HG03097 (cell line): Measurements from ENCODE around the gene EXOC6B.

ENCODE experiments used
- ATAC-seq: cut with Tn5 transposase; IDR thresholded peaks from one replicate; pipeline ENCODE4 v1.9.1; 2021; ENCODE audit not compliant: unreplicated experiment, low FRiP score

EXOC6B gene

DNA sequence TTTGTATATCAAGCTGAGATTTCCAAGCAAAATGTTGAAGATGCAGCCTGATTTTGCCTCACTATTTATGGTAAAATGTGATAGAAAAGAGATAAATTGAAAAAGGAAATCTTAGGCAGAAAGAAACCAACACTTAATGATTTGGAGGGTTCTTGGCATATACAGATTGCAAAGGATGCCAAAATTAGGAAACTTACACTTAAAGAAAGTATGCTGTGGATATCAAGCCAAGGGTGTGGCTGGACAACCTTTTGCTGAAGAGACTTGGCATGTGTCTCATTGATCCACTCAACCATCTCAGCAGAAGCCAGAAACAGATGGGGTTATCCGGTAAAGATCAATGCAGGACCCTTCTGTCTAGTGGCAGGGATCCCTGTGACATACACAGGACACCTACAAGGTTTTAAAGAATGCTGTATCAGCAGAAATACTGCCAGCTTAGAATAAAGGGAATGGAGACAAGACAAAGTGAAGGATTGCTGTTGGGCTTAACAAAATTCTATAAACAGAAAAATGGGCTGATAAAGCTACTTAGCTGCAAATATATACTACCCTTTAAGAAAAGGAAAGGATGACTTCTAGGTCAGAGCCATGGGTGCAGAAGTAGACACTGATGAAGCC, 570.9 kb downstream of the EXOC6B start:
- ATAC-seq, result no peak

DNA sequence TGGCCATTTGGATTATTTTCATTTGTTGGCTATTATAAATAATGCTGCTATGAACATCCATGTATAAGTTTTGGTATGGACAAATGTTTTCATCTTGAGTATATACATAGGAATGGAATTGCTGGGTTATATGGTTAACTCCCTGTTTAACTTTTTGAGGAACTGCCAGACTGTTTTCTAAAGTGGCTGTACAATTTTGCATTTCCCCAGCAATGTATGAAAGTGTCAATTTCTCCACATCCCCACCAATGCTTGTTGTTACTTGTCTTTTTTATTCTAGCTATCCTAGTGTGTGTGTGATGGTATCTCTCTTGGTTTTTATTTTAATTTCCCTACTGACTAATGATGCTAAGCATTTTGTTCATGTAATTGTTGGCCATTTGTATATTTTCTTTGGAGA, 587.5 kb downstream of the EXOC6B start:
- no peak for ATAC-seq

DNA sequence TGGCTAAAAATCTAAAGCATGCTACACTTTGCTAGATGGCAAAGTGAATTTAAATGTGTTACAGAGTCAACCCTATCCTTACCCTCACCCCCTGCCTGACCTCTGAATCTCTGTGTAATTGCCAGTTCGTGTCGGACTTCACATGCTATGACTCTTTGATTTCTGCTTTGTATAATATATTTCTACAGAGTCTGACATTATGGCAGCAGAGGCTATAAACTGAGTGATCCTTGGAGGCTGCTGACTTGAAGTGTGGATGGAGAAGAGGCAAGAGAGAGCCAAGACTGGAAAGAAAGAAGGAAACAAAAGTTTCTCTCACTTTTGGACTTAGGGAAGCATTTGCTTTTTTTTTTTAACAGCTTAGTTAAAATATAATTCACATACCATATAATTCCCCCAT, 588.3 kb downstream of the EXOC6B start:
- ATAC-seq, result no peak

DNA sequence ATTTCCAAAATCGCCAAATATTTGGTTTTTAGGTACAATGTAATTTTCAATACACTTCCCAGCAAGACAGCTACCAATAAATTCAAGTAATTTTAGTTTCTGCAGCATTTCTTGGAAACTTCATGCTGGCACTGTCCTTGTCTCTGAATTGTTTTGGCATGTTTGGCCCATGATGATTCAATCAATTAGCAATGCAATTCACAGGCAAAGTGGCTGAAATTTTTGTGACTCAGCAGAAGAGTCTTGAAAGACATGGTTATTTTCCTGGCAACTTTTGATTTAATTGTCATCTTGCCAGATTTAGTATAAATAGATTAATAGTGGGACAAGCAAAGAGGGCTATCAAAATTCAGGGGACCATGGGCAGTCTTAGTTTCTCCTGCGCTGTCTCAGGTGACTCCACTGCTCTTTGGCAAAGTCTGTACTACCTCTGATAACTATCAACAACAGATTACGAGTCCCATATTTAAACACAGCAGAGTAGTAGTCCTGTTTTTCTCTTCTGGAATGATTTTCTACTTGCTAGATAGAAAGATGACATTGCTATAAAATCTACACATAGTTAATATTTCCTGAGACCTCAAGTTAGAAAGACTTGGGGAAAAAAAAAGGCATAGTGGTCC, 589.3 kb downstream of the EXOC6B start:
- ATAC-seq, result no peak

DNA sequence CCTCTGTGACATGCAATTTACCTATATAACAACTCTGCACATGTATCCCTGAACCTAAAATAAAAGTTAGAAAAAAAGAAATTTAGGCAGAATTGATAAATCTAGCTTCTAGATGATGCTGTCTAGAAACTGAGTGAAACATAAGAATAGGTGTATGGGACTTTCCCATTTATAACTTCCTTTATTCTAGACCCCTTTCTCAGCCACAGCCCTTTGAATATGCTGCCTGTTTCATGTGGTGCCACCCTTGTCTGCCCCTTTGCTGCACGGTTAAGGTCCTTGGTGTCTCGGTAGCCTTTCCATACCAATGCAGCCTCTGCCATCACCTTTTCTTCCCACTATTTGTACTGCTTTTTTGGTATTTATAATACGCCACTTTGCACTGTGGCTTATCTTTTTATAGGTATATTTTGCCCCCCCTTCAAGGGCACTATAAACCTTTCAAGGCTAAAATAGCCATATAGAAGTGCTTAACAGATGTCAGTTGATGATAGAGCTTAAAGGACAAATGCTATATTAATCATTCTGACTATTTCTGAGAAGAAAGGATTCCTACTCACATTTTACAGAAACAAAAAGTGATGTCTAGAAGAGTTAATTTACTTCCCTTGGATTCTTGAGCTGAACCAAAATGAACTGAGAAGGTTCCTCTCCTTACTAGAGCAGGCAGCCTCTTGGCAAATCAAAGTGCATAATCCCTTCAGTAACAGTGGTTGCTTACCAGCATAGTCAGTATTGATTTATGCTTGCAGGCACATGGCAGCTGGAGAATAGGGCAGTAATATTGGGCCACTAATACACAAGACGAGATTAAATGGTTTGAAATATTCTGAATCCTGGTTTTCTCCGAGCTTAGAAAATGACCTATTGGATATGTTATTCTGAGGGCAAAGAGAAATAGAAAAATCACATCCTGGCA, 590.1 kb downstream of the EXOC6B start:
- no peak for ATAC-seq

GRCh38 chr2:72233211-72233610, 592.6 kb downstream of the EXOC6B start:
- ATAC-seq, result no peak

DNA sequence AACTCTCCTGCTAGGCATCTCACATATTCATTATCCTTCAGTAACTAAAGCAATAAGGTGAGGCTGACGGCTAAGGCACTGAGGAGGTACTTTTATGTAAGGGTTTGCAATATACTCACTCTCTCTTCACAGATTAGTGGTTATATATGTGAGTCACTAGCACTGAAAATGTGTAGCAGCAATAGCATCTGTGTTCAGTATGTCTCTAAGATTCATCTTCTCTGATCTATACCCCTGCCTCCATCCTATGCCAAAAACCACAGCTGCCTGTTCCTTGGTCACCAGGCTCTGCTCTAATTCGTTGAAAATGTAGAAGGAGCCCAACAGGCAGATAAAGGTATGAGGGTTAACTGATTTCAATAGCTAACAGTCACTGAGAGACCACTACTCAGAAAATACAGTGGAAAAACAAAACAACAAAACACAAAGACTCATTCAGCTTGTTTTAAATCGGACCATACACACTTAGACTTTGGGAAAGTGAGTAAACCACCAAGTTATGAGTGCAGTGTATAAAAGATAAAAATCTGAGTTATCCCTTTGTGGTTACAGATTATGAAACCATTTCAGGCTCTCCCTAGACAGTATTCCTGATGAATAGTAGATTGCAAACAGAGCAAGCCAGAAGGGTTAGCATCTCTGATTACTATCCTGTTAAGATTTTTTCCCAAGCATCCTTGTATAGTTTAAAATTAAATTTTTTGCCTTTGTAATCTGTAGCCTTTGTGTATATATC, 602.8 kb downstream of the EXOC6B start:
- ATAC-seq, result no peak

GRCh38 chr2:72220170-72220569, 605.7 kb downstream of the EXOC6B start:
- no peak for ATAC-seq

DNA sequence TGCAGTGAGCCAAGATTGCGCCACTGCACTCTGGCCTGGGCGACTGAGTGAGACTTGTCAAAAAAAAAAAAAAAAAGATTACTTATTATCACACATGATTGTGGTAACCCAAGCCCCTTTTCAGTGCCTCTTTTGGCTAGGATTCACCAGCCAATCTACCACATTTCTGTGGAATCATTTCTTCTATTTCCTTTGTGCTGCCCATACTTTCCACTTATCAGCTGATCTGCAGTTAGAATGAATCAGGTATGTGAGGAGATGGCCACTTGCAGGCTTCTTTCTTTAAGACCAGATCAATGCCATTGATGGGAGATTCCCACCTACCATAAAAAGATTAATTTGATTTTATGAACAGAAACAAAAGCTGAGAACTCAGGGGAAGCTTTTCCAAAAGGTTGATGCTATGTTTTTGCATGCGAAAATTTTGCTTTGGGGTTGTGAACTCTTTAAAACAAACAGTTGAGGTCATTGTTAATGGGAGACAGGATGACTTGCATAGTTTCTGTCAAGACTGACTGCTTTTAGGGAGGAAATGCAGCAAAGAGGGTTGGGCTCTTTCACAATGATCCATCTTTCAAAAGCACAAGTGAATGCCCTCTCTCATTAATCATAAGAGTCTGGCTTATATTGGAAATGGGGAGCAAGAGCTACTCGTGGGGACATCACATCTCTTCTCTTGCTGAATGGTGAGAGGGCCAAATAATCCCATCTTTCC, 611.2 kb downstream of the EXOC6B start:
- no peak for ATAC-seq

DNA sequence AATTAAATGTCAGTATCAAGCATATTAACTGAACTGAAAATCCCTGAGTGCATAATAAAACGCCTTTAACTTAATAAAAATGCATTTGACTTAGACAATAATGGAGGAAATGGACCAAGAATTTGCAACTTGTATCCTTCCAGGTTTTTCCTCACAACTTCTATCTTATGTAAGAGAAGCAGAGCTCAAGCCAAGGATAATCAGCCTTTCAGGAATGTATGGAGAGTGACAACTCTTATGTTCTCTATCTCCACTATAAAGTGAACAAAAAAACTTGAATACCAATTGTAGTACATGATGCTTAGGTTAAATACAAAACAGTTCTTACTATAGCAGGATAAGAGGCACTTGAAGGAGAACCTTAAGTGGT, 613.4 kb downstream of the EXOC6B start:
- no peak for ATAC-seq

GRCh38 chr2:72211777-72212485, 613.9 kb downstream of the EXOC6B start:
- ATAC-seq, result no peak

DNA sequence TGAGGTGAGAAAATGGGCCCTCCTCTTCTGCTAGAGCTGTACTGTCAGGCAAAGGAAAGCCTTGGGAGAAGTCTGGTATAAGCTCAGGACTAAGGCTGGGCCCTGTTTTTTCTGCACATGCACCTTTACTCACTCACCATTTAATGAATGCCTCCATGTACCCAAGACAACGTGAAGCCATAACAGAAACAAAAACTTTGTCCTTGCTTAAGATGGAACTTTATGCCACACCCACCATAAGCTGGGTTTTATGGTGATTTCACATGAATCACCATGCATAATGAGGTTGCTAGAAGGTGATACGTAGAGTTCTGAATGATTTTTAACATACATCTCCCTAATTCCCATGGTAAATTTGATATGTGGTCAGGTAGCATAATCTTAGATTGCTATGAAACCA, 614.5 kb downstream of the EXOC6B start:
- no peak for ATAC-seq

DNA sequence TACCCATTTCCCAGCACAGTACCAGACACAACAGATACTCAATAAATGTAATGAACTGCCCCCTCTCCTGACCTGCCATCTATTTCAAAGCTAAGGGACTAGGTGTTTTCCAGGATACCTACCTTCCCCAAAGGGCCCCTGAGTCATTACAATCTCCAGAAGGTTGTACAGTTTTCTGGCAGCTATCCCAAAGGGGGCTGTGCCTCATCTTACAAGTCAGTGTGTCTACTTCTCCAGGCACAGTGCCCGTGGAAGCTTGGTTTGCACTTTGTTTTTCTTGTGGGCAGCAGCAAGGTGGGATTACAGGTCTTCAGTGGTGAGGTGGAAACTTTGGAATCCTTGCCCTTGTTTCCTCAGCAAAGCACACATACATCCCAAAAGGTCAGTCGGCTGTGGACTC, 615.4 kb downstream of the EXOC6B start:
- no peak for ATAC-seq

DNA sequence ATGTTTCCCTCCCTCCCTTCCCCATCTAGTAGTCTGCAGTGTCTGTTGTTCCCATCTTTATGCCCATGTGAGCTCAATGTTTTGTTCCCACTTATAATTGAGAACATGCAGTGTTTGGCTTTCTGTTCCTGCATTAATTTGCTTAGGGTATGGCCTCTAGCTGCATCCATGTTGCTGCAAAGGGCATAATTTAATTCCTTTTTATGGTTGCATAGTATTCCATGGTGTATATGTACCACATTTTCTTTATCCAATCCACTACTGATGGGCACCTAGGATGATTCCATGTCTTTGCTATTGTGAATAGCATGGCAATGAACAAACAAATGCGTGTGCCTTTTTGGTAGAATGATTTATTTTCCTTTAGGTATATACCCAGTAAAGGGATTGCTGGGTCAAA, 617.6 kb downstream of the EXOC6B start:
- ATAC-seq, result no peak

GRCh38 chr2:72207334-72207733, 618.5 kb downstream of the EXOC6B start:
- ATAC-seq, result no peak

- no peak for ATAC-seq
Measured at GRCh38 chr2:72205504-72205881, 620.3 kb downstream of the EXOC6B start.

DNA sequence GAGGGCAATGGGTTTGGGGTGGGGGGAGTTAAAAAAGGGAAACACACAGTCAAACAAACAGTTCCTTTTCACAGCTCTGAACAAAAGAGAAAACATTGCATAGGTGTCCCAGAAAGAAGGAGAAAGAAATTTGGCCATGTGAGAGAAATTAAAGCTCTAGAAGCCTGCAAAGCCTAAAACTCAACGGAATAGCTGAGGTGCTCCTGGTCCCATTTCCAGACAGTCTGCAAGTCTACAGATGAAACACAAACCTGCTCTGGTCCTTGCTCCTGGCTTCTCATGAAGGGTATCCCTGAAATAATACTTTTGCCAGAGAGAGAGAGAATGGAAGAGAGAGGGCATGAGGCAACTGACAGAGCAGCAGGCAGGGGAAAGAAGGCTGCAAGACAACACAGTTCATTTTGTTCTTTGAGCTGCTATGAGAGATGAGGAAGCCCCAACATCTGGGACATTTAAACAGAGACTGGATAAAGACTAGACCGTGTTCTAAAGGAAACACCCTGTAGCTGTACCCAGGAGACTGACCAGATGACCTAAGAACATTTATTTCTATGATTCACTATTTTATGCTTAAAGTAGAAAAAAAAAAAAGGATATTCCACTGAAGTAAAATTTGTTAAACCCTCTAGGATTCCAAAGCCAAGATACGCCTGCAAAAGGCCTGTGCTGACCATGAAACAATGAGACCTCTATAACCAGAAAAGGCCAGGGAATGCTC, 620.9 kb downstream of the EXOC6B start:
- ATAC-seq, result no peak

DNA sequence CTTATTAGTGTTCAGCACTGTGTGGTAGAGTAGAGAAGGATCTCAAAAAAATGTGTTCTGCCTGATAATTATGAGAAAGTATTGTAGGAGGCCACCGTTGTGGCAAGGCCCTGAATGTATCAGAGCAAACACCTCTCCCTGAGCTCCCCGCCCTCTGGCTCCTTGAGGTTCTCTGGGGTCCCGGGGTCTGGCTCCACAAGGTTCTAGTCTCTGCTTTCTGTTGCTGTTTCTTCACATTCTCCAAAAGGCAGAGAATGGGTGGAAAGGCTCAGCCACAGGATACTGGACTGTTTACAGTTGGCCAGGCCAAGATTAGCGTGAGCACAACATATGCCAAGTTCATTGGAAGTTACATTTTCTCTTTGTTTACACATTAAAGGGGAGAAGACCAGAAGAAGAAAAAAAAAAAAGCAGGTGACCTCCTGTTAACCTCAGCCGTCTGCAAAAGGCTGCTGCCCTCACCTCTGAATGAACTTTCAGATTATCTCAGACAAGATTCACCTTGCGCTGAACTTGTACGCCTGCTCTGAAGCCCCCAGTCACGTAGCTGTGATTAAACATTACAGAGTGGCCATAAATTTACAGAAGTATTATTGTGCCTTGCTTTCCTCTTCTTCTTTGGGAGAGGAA, 621.6 kb downstream of the EXOC6B start:
- no peak for ATAC-seq
